Activated CD8-positive, alpha-beta memory T cell treated with anti-CD3 and anti-CD28 coated beads, Interleukin-2, amount 50 U/mL, for 1 hour (primary cell): ENCODE data around the gene DLX1.
"Not testable (repeated sequence)": the region's sequence is repeated elsewhere in the genome, so short reads cannot be mapped to it uniquely, and the experiment has no call there.

Source experiments
- DNase-seq: peaks from one replicate; pipeline ENCODE4 v3.0.0-alpha.2; 2020; ENCODE audit errors: extremely low read depth

DLX1 gene

DNA sequence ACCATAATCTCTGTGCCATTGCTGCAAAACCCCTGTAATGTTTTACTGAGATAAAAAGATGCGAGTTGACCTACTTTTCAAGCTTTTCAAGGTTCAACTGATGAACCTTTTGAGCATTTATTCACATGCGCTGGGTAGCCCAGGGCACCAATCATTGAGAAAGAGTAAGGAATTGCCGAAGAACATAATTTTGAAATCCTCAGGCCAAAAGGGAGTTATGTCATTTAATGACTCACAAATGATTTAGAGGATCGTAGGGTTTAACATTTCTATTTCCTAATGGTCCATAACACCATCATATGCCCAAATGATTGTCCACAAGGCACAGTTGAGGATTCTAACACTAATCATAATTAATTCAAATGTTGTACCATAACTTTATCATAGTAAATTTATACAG, 20.2 kb upstream of the DLX1 start:
- no peak for DNase-seq

DNA sequence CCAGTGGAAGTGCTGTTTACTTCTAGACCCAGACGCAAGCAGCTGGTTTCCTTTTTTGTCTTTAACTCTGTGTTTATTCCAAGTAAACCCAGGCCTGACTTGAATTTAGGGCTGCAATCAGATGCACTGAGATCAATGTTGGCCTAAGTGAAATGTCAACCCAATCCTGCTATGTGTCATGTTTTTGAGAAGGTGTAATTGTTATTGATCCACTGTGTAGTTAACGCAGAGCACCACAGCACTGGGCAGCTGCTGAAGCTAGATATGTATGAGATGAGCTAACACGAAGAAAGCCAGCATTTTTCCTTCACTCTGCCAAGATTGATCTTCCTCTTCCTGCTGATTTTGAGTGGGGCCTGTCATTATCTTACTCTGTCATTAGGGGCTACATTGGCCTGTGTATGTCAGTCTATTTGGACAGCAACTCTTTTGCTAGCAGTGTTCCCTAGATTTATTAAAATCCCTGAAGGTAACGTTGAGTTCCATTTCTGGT, 18.9 kb upstream of the DLX1 start:
- DNase-seq = no peak

DNA sequence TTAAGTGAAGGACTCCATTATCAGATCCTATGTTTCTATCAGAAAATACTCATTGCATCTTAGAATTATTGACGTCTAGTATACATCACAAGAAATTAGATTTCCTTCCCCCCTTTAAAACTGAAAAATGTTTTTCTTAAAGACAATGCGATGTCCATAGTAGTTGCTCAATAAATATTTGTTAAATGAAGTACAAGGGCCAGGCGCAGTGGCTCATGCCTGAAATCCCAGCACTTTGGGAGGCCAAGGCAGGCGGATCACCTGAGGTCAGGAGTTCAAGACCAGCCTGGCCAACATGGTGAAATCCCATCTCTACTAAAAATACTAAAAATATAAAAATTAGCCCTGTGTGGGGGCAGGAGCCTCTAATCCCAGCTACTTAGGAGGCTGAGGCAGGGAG, 17.4 kb upstream of the DLX1 start:
- not testable (repeated sequence) for DNase-seq

DNA sequence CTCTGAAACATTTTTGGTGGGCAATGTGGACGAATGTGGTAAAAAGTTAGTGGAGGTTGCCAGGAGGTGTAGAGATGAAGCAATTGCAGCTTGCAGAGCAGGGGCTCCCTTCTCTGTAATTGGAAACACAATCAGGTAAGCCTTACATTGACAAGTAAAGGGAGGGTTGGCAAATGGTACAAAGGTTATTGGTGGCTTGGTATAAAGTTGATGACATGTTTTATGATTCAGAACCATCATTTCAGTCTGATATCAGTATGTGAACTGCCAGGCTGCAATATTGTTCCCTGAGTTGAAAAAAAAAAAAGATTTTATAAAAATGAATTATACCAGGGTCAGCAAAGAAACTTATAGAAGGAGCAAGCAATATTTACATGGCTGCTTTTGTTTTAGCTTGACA, 14.4 kb upstream of the DLX1 start:
- no peak for DNase-seq

DNA sequence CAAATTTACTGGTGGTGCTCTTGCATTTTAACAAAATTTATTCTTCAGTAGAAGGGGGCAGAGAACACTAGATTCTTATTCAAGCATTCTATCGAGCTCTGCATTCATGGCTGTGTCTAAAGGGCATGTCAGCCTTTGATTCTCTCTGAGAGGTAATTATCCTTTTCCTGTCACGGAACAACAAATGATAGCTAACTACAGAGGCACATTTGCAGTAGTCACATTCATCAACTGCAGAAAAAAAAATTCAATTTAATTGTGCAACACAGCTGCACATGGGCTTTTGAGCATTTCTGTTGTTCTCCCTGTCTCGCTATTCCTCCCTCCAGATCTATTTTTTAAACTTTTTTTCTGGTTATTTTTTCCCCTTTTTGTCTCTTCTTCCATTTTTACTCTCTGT, 13.0 kb upstream of the DLX1 start:
- no peak for DNase-seq

DNA sequence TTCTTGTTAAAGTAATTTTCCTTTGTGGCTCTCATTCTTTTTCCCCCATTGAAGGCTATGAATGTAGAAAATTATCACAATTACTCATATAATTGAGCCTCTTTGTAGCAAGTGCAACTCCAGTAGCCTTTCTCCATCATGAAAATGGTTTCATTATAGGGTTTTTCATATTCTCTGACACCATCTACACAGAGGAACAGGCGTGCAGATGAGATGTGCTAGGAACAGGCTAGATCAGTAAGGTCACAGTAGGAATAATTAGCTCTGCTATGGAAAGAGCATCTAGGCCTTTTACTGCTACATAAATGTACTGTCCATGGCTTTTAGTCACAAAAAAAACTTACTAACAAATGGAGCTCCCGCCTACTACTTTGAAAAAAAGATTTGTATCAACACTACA, 12.6 kb upstream of the DLX1 start:
- DNase-seq = no peak

DNA sequence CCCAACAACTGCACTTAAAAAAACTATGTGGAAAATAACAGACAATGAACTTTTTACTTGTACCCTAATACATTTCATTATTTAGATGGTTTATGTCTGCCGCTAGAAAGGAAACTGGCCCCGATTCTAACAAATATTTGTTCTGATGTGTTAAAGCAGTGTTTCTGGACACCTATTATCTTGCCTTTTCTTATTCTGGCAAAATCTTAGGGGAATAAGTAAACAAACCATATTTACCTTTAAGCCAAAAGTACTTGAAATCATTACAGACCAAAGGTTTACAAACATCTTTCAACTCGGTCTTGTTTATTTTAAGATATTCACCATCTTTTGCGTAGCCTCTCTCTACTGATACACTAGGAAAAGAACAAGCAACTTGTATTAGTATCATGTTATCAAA, 11.8 kb upstream of the DLX1 start:
- DNase-seq = no peak

DNA sequence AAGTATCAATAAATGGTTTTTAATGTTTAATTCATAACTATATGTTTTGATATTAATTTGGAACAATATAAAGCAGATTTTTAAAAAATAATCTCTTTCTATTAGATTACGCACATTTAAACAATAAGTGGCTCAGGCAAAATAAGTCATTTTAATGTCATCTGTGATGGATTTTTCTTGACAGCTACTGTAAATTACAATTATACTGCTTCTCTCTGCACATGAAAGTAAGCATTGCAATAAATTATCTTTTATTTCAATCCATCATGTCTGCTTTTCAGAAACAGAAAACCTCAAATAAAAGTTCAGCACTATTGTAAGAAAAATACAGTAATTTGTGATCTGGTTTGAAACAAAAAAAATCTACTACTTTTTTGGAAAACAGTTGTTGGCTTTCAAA, 11.1 kb upstream of the DLX1 start:
- DNase-seq = no peak

DNA sequence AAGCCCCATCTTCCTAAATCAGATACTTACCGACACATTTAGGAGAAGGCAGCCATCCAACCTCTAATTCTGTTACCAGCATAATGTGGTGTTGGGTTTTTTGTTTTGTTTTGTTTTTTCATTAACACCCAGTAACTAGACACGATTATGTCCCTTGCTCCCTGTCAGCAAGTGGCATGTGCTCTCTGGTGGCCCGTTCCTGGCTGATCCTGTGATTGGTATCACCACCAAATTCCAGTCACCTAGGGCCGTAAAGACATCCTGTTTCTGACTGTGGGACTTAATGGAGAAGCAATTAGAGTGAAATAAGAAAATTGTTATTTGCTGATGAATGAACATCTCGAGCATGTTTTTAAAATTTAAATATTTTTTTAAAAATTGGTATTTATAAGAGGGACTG, 5.9 kb upstream of the DLX1 start:
- no peak for DNase-seq

DNA sequence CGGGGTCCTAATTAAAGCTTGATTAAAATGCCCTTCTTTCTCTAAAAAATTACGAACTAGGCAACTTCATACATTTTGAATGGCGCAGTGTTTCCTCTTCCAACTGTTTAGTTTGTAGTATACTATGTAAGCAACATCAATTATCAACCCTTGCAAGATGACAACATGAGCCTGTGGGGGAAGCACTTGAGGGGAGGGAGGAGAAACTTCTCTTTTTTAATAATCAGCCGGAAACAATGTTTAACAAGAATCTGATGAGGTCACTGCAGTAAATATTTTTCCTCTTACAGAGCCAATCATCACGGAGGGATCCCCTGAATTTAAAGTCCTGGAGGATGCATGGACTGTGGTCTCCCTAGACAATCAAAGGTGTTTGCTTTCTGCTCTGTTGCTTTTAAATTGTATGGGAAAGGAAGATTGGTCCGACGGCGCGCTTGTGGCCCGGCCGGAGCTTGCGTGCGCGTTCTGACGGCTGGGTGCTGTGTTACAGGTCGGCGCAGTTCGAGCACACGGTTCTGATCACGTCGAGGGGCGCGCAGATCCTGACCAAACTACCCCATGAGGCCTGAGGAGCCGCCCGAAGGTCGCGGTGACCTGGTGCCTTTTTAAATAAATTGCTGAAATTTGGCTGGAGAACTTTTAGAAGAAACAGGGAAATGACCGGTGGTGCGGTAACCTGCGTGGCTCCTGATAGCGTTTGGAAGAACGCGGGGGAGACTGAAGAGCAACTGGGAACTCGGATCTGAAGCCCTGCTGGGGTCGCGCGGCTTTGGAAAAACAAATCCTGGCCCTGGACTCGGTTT, 5.3 kb upstream of the DLX1 start:
- DNase-seq = no peak

DNA sequence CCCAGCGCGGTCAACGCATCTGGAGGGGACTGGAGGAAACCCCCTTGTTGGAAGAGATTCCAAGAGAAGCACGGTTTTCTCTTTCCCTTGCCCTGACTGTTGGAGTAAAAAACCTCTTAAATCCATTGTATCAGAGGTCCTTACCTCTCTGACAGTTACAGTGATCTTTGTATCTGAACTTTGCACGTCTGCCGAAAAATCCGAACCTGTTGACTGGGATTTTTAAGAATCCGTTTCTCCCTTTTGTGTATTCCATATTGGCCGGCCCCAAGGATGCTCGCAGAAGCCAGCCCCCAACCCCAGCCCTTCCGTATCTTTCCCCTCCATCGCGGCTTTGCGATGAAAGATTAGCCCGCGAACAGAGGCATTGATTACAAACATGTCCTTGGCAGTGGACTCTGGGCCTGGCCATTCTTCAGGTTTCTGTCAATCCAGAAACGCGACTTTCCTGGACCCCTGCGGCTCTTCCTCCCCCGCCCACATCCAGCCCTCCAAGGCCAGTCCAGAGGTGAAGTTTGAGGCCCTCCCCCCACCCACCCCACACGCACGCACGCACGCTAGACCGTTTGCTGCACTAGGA, 4.6 kb upstream of the DLX1 start:
- DNase-seq = no peak

DNA sequence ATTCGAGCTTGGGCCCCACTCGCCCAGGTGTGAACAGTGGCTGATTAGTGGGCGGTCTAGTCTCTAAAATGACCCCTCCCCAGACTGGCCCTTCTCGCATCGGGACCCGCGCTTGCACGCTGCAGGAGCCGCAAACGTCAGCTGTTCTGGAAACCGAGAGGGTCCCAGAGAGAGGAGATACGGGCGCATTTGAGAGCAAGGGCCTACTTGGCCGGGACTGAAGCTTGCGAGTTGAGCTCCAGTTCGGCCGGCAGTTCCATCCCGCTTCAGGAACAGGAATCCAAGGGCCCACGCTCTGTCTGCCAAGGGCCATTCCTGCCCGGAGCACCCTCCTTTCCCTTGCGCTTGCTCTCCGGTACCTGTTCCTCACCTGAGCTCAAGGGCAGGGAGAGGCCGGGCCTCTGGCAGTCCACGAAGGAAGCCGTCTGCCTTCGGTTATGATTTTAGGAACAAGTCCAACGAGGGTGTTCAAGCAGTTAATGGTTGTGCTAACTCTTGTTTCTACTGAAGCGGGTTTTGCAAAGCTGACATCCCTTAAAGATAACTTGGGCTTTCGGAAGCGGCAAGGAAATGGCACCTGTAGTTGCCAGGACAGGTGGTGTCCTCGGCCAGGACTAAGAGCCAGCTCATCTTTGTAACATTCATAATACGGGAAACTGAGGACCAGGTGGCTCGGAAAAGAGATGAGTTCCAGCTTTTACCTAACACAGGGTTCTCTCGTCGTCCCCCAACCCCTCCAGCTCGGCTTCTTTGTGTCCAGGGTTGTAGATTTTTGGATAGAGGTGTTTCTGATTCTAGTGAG, 3.9 kb upstream of the DLX1 start:
- DNase-seq = no peak

DNA sequence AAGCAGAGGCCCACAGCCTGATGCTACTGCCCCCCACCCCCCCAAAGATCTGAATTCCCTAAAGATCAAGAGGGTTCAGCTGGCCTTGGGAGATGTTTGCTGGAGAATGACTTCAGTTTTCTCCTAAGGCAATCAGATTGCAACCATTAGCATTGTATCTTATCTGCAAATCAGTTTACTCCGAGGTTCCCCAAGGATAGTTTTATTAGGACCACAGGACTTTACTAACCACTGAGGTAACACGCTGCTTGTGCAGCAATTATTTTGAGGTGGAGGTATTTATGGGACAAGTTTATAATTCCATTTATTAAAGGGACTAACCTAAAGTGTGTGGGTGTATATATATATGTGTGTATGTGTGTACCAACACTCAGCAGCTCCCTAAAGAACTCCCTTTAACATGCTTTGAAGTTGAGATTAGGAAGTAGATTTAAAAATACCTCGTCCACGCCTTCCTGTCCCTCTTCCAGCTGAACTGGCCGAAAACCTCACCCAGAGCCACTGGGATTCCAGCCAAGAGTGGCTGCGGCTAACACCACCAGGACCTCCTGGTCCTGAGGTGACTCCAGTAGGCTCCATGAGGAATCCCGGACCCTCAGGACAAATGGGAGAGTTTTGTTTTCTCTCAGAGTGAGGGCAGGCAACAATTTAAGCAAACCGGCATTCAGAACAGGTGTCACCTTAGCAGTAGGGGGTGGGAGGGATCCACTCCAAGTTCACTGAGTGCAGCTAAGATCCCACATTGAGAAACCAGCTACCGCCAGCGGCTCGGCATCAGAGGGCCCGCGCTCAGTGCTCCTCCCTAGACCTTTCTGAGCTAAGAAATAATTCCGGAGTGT, 3.0 kb upstream of the DLX1 start:
- DNase-seq = no peak

DNA sequence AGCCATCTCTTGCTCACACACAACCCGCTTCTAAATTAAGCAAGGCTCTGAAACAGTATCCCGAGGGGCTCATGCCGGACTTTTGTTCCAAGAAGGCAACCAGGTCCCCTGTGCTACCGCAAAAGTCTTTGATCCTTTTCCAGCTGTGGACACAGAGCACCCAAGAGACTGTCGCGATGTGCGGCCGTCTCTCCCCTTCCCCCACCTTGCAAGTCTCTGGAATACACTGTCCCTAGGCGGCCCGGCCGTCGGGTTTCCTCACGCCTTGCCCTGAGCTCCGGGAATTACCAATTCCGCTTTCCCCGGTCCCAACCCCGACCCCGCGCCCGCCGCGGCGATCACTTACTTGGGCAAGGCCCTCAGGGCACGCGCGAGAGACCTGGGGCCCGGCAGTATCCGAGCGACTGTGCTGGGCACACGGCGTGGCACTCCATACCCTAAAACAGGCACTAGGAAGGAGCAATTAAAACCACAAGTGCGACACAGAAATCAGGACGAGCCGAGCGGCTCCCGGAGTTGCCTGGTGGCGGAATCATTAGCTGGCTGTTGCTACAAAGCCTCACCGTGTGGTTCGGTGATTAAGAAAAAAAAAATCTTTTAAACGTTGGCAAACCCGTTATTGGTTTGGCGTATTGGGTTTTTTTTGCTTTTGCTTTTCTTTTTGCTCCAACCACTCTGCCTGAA, 2.2 kb upstream of the DLX1 start:
- DNase-seq = no peak

DNA sequence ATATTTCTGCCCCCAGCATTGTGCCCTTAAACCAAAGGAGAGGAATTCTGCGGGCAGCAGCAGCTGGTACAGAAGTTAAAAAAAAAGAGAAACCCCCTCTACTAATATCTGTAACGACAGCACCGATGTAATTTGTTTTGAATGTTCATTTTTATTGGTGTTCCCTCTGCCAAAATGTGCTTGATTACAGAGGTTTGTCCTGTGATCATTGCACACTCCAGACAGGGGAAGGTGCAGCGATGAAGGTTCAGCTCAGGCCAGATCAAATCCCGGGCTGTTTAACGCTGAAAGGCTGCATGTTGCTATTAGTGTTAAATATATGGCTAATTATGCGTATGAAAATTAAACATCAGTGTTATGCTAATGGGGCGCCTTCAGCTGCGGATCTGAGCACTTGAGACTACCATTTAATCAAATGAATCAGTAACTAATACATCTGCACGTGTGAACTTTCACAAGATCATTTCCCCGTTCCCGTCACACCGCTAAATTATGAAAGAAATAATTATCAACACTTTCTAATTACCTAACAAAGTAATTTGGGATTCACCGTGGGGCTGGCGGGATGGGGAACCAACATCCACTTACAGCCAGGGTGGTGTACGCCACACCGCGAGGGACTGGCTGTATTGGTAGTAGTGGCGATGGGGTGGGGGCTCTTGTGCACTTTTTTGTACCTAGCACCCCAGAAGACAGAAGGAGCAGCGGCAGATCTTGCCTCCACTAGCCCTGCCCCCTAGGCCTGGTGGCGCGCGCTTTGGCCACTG, 1.5 kb upstream of the DLX1 start:
- no peak for DNase-seq

DNA sequence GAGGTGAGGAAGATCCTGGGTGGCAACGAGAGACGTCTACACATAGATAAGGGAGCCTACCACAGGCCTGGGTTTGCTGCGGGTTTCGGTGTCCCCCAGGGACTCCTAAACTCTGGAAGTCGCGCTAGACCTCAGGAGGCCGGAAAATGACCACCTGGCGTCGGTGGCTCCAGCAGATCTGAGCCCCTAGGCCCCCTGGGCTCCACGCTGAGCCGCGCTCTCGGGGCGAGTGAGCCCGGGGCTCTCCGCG, 987 bp upstream of the DLX1 start:
- no peak for DNase-seq

DNA sequence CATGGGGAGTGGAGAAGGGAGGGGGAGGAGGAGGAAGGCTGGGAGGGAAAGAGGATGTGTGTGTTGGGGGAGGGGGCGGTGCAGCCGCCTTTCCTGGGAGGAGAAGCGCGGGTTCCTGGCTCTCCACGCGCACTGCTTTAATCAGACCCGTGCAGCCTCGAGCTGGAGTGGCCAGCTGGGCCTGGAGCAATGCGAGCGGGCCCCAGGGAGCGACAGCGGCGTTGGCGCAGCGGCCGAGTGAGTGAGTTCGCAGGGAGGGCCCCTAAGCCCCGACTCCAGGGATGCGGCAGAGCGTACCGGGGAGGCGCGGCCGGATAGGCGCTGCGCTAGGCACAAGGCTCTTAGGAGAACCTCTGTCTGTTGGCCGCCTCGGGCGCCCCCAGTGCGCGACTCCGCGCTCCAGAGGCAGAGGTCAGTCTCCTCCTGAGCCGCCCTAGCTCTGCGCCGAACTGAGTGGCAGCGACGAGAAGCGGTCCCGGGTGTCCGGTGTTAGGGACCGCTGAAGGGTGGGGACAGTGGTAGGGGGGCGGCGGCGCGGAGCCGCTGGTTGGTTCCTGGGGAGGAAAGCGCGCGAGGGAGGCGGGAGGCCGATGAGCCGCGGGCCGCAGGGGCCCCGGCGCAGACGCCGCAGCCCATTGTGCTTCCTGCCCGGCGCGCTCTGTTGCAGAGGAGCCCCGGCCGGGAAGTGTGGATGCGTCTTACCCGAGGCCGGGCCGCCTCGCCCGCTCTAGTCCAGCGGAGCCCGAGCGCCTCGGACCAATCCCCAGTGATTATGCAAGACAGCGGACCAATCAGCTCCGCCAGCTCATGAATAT, 455 bp upstream of the DLX1 start:
- DNase-seq = no peak

DNA sequence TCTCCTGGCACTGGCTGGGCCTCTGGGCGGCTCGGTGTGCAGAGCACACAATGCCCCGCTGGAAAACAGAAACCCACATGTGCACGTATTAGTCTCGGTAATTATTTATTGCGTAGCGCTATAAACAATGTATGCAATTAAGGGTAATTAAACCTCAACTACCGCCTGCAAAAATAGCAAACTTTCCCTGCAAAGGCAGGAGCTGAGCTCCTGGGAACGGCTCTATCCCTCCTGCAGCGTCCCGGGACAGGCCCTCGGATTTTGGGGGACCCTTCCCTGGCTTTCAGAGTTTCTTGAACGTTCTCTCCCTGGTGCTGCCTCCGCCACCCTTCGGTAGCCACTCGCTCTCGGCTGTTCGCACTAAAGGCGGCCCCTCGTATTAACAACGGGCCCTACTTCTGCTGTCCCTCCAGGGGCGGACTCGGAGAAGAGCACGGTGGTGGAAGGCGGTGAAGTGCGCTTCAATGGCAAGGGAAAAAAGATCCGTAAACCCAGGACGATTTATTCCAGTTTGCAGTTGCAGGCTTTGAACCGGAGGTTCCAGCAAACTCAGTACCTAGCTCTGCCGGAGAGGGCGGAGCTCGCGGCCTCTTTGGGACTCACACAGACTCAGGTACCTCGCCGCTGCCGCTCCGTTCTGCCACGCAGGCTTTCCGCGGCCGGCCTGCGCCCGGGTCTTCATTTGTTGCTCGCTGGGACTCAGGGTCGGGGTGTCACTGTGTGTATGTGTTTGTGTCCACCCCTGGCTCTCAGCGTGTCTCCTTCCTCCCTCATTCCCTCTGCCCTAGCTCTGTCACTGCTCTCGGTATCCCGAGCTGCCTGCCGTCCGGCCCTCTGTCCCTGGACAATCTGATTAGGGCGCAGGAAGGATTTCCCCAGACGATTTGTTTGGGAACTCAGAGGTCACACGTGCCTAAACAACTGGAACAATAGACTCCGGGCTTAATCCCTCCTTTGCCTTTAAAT, 1.2 kb downstream of the DLX1 start:
- DNase-seq = no peak
